ENCODE results near the gene MRPS35. TPM values are rescaled to one million over a fixed set of nuclear protein-coding genes. Genes with fewer than 3 reads are reported as not detected.
A peak's percentile ranks its signal among the peaks of the same experiment; 100 is the strongest.

Gene MRPS35
- total and polyA plus RNA-seq, 2 experiments from 2014 or later = 32.0 to 63.6 TPM

DNA sequence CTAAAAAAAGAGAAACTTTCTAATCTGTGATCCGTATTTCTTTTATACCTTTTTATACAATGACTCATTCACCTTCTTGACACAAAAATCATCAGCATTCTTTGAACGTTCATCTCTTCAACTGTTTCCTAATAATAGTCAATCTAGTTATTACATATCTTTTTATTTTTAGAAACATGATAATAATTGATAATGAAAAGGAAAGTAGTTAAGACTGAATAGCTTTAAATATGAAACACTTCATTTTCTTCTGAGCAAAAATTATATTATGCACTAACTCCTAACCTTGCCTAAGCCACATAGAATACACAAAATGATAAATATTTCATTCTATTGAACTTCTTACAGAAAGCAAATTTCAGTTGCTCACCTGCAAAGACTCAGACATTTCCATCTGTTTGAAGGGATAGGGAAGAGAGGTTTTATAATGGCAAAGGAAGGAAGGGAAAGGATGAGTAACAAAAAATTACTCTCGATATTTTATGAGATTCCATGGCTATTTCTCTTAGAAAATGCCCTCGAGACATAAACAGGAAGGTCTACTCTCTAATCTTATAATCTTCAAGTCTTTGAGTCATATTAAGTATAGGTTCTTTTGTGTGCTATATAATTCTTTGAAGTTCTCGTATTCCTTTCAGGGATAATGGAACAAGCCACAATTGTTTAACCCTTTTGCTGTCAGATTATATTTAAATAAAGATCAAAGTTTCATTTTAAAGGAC is 61.9 kb downstream of the MRPS35 start:
- Histone ChIP-seq H3K9me3 (ENCODE audit: low read depth) (no peaks in the 10 kb centered on the region), H3K4me3 (no peak overlapping the region), H3K27ac (no peak overlapping the region), H3K4me1 (ENCODE audit: low read depth) (no peaks in the 10 kb centered on the region), H3K36me3 (no peaks in the 10 kb centered on the region), H3K27me3 (no peaks in the 10 kb centered on the region)
- TF ChIP-seq, protein P1, sequence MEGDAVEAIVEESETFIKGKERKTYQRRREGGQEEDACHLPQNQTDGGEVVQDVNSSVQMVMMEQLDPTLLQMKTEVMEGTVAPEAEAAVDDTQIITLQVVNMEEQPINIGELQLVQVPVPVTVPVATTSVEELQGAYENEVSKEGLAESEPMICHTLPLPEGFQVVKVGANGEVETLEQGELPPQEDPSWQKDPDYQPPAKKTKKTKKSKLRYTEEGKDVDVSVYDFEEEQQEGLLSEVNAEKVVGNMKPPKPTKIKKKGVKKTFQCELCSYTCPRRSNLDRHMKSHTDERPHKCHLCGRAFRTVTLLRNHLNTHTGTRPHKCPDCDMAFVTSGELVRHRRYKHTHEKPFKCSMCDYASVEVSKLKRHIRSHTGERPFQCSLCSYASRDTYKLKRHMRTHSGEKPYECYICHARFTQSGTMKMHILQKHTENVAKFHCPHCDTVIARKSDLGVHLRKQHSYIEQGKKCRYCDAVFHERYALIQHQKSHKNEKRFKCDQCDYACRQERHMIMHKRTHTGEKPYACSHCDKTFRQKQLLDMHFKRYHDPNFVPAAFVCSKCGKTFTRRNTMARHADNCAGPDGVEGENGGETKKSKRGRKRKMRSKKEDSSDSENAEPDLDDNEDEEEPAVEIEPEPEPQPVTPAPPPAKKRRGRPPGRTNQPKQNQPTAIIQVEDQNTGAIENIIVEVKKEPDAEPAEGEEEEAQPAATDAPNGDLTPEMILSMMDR (IDR thresholded peaks at IDR 0.05; ENCODE audit: low read depth, low read length) = no peak
- DNase-seq (ENCODE audit: low read depth in 1 of 2, low spot score in 1 of 2) = no peak

DNA sequence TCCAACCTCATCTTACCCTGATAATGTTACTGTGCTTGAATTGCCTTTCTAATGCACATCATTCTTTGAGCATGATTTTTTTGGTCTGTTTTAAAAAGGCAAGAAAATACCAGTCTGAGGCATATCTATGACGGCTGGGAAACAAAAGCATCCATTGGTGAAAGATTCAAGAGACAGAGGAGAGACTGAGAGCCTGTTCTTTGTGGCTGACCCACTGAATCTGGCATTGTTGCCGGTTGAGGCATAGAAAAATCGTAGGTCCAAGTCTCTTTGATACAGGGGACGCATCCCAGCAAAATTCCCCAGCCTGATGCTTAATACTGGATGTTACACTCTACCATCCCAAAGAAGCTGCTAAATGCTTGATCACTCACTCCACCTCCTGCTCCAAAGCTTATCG is 66.5 kb downstream of the MRPS35 start:
- Histone ChIP-seq H3K4me1 (ENCODE audit: low read depth) (no peaks in the 10 kb centered on the region), H3K36me3 (no peaks in the 10 kb centered on the region), H3K27me3 (no peaks in the 10 kb centered on the region), H3K4me3 (no peak overlapping the region), H3K9me3 (ENCODE audit: low read depth) (no peaks in the 10 kb centered on the region), H3K27ac (no peak overlapping the region)
- TF ChIP-seq, protein P1 (IDR thresholded peaks at IDR 0.05; ENCODE audit: low read depth, low read length) = no peak
- no peak for DNase-seq (ENCODE audit: low read depth in 1 of 2, low spot score in 1 of 2)

DNA sequence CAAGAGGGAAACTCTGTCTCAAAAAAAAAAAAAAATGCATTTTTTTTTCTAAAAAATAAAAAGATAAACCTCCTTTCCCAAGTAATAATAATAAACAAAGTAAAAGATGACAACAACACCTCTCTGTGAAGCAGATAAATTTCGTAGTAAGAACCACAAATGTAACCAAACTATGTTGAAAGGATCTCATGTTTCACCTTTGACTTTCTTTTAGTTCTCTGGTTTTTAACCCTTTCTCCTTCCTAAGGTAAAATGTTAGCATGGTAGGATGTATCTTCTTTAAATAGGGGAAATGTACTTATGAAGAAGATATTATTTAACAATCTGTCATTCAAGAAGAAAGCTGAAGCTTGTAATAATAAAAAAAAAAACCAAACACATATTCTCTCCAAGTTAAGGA is 67.6 kb downstream of the MRPS35 start:
- TF ChIP-seq, protein P1 (IDR thresholded peaks at IDR 0.05; ENCODE audit: low read depth, low read length) = no peak

GRCh38 chr12:27779416-27779919 is 68.8 kb downstream of the MRPS35 start:
- TF ChIP-seq, protein P1 (IDR thresholded peaks at IDR 0.05; ENCODE audit: low read depth, low read length) = no peak
- no peaks in the 10 kb centered on the region for H3K36me3 ChIP-seq
- no peaks in the 10 kb centered on the region for H3K9me3 ChIP-seq (ENCODE audit: low read depth)
- no peak for DNase-seq (ENCODE audit: low read depth in 1 of 2, low spot score in 1 of 2)
- H3K27ac ChIP-seq = peak overlapping the region; percentile 98
- H3K27me3 ChIP-seq = no peaks in the 10 kb centered on the region
- peaks cover 4% of the 10 kb centered on the region for H3K4me1 ChIP-seq (ENCODE audit: low read depth)
- H3K4me3 ChIP-seq = peak overlapping the region; percentile 57

More for the DNA sequence above, 67.6 kb downstream of the MRPS35 start:
- peaks cover 4% of the 10 kb centered on the region for H3K4me1 ChIP-seq (ENCODE audit: low read depth)
- no peaks in the 10 kb centered on the region for H3K9me3 ChIP-seq (ENCODE audit: low read depth)
- H3K27ac ChIP-seq = no peak overlapping the region
- no peaks in the 10 kb centered on the region for H3K27me3 ChIP-seq
- no peak for DNase-seq (ENCODE audit: low read depth in 1 of 2, low spot score in 1 of 2)
- H3K4me3 ChIP-seq = no peak overlapping the region
- H3K36me3 ChIP-seq = no peaks in the 10 kb centered on the region

GRCh38 chr12:27779920-27780611 is 69.4 kb downstream of the MRPS35 start, which contains the start of the genes KLHL42 and MANSC4:
Gene KLHL42 (plus strand): TSS chr12:27780233. CDS start chr12:27780331, 98 bp downstream.
Gene MANSC4 (minus strand): TSS chr12:27780236. CDS start chr12:27771276, 8,960 bp downstream.
- Histone ChIP-seq H3K4me1 (ENCODE audit: low read depth) (peaks cover 4% of the 10 kb centered on the region), H3K27me3 (no peaks in the 10 kb centered on the region), H3K9me3 (ENCODE audit: low read depth) (no peaks in the 10 kb centered on the region), H3K4me3 (peak within 1 kb of the TSS; percentile 57), H3K36me3 (no peaks in the 10 kb centered on the region), H3K27ac (peak within 1 kb of the TSS; percentile 98)
- peak; percentile 88 to 89 for DNase-seq (ENCODE audit: low read depth in 1 of 2, low spot score in 1 of 2)
- TF ChIP-seq, protein P1 (IDR thresholded peaks at IDR 0.05; ENCODE audit: low read depth, low read length) = no peak

All from cardiac muscle cell (in vitro differentiated cells and primary cell).